CMK (cell line): ENCODE data around the gene RNF220.
A peak's percentile ranks its signal among the peaks of the same experiment; 100 is the strongest.

ENCODE experiments used
- DNase-seq: peaks from one replicate; pipeline ENCODE4 v3.0.0-alpha.2; 2010; ENCODE audit warnings: low read depth

The RNF220 gene

GRCh38 chr1:44549510-44549909 lies 144.5 kb downstream of the RNF220 start:
- no peak for DNase-seq

GRCh38 chr1:44553127-44553758 lies 148.2 kb downstream of the RNF220 start:
- no peak for DNase-seq

GRCh38 chr1:44553771-44554170 lies 148.7 kb downstream of the RNF220 start:
- no peak for DNase-seq

GRCh38 chr1:44554706-44555105 lies 149.7 kb downstream of the RNF220 start:
- no peak for DNase-seq

- DNase-seq: no peak
Observed at GRCh38 chr1:44557778-44558177, 152.7 kb downstream of the RNF220 start.

GRCh38 chr1:44558883-44559282 lies 153.8 kb downstream of the RNF220 start:
- no peak for DNase-seq

GRCh38 chr1:44559330-44559729 lies 154.3 kb downstream of the RNF220 start:
- DNase-seq: no peak

- DNase-seq: no peak
Observed at GRCh38 chr1:44559913-44560312, 154.9 kb downstream of the RNF220 start.

GRCh38 chr1:44560696-44561095 lies 155.6 kb downstream of the RNF220 start:
- peak; percentile 24 for DNase-seq

GRCh38 chr1:44565259-44565750 lies 160.2 kb downstream of the RNF220 start:
- no peak for DNase-seq

GRCh38 chr1:44565833-44566232 lies 160.8 kb downstream of the RNF220 start:
- DNase-seq: no peak

GRCh38 chr1:44566281-44567046 lies 161.4 kb downstream of the RNF220 start:
- DNase-seq: no peak

GRCh38 chr1:44568128-44568900 lies 163.3 kb downstream of the RNF220 start:
- no peak for DNase-seq

GRCh38 chr1:44569491-44569890 lies 164.4 kb downstream of the RNF220 start:
- no peak for DNase-seq

GRCh38 chr1:44571712-44572571 lies 166.9 kb downstream of the RNF220 start:
- DNase-seq: peak; percentile 17

GRCh38 chr1:44572572-44572879 lies 167.5 kb downstream of the RNF220 start:
- no peak for DNase-seq

- no peak for DNase-seq
Observed at GRCh38 chr1:44575396-44575795, 170.3 kb downstream of the RNF220 start.

GRCh38 chr1:44576456-44577150 lies 171.5 kb downstream of the RNF220 start:
- DNase-seq: no peak

GRCh38 chr1:44581205-44581604 lies 176.2 kb downstream of the RNF220 start:
- DNase-seq: no peak

GRCh38 chr1:44584167-44584566 lies 179.1 kb downstream of the RNF220 start:
- no peak for DNase-seq

- DNase-seq: no peak
Observed at GRCh38 chr1:44585315-44585920, 180.4 kb downstream of the RNF220 start.
